ENCODE measurements around the gene SLC43A1.
"Not testable (repeated sequence)": the region's sequence is repeated elsewhere in the genome, so short reads cannot be mapped to it uniquely, and the experiment has no call there.

Gene SLC43A1

DNA sequence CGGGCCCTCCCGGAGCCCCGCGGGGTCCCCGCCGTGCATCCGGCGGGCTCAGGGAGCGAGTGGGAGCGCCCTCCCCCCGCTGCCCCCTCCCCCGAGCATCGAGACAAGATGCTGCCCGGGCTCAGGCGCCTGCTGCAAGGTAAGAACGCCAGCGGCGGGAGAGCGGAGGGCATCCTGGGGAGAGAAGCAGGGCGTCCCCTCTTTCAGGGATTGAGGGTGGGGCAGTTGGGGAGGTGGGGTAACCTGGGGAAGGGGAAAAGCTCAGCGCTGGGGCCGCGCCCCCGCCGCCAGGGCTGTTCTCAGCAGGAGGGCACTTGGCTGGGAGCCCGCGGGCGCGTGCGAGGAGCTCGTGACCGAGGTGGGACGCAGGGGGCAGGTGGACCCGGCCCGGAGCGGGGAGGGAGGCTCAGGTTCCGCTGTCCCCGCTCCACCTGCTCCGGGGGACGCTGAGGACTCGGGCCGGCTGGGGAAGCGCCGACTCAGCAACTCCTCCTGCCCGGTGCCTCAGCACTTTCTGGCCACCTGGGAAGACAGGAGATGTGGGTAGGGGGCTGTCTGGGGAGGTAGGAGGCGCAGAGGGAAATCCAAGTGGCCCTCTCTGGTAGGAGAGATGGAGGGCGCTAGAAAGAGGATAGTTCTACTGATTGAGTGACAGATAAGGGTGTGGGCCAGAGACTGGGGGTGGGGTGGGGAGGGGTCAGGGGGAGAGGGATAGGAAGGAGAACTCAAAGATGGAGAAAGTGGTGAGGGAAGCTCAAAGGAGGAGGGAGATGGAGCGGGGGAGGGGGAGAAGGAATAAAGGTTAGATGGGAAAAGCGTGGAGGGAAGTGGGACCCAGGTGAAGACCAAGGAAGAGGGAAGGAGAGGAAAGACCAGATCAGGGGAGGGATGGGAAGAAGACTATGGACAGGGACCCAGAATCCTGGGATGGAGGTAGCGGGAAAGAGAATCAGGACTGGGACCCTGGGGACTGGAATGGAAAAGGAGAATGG, 54.4 kb downstream of the SLC43A1 start:
- no peak for DNase-seq (ENCODE audit: low read depth)

- DNase-seq (ENCODE audit: low read depth) = no peak
Observed at GRCh38 chr11:57460022-57460757, 55.3 kb downstream of the SLC43A1 start, which contains the start of gene RTN4RL2. Gene RTN4RL2 (plus strand): TSS chr11:57460528. CDS start chr11:57460866, 338 bp downstream.

- DNase-seq (ENCODE audit: low read depth) = no peak
Observed at GRCh38 chr11:57459164-57460021, 56.1 kb downstream of the SLC43A1 start.

DNA sequence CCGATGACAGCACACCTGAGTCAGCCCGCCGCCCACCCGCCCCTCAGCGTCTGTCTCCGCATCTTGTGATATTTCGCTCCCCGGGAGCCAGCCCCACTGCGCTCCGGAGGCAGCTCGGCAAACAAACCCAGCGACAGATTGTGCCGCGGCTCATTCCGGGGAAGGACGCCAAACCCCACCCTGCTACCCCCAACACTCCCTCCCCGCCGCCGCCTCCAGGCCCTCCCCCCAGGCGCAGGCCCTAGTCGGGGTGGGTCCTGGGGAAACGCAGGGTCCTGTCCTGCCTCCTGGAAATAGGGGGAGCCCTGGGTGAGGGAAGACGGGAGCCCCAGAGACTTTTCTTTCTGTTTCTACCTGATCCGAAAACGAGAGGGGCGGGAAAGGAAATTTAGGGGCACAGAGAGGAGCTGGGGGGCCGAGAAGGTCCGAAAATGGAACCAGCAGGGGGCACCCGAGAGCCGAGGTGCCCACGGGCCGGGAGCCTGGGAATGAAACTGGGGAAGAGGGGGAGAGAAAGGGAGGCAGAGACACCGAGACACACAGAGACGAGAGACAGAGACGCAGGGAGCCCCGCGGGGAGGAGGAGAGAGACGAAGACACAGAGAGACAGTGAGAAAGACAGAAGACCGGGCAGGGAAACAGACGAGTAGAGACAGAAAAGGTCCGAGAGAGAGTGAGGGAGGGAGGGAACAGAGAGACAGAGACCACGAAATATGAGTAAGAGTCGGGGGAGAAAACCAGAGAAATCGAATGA, 56.9 kb downstream of the SLC43A1 start:
- no peak for DNase-seq (ENCODE audit: low read depth)

DNA sequence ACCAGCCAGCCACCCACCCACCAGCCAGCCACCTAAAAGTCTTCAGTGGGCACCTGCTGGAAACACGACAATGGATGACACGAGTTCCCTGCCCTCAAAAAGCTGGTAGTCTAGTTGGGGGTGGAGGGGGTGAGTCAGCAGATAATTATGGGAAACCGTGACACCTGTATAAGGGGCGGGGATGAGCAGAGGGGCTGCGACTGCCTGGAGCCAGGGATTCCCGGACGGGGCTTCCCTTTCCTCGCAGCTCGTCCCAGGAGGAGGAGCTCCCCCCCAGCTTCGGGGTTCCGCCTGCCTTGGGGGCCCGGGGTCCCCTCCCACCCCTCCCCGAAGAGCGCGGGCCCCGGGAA, 57.5 kb downstream of the SLC43A1 start:
- no peak for DNase-seq (ENCODE audit: low read depth)

- no peak for DNase-seq (ENCODE audit: low read depth)
Observed at GRCh38 chr11:57457643-57458023, 57.9 kb downstream of the SLC43A1 start.

DNA sequence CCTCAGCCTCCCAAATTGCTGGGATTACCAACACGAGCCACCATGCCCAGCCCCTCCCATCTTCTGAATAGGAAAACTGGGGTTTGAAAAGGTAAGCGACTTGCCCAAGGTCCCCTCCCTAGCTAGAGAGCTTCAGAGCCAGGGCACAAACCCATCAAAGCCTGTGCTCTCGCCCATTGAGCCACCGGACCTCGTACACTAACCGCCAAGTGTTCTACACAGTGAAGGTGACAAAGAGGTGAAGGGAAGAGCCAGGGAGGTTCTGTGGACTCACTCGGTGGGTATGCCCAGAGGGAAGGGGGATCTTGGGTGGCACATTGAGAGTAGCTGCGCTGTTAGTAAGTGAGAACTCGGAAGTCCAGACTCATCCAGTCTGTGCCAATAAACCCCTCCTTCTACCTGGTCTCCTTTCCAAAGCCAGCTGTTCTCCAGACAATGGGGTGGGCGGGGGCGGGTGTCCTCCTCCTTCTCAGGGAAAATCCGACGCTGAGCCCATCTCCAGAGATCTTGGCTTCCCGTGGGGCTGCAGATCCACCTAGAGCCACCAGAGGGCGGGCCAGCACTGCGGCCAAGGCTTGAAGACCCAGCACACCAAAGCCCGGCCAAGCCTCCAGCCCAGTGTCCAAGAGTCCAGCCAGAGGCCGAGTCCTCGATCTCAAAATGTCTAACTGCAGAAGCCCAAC, 58.4 kb downstream of the SLC43A1 start:
- DNase-seq (ENCODE audit: low read depth) = peak; percentile 58

DNA sequence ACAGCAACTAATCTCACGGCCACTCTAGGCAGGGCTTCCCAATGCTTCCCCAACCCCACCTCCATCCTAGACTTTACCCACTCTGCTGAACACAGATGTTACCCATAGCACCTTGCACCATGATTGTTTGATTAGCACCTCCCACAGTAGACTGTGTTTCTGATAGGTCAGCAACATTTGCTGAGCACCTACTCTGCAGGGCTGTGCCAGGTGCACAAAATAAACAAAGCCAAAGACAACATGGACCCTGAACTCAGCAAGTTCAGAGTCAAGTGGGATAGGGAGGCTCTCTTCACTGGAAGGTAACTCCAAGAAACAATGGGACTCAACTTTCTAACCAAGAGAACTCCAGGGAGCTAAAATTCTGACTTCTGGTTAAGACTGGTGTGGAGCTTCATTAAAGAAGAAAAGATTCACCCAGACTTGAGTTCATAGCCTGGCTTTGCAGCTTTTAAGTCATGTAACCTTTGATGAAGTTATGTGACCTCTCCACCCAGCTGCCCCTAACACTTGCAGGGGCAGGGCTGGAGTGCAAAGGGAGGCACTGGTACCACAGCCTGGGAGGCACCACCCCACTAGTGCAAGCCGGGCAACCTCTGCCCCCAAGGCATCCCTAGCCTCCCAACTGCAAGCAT, 61.8 kb downstream of the SLC43A1 start:
- DNase-seq (ENCODE audit: low read depth) = no peak

DNA sequence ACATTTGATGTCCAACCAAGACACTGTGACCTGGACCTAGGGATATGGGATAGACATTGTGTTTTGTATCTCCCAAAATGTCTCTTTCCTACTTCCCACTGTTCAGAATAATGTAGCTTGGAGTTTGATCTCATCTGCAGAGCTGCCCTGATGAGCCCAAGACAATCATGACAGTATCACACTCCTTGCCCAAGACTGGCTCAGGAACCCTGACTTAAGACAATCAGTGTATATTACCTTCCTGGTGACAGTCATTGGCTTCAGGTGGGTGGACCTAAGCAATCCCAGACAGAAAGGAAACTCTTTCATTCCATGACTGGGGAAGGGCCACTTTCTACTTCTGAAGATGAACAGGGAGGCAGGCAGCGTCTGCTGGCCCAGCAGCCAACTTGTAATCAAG, 69.4 kb downstream of the SLC43A1 start:
- DNase-seq (ENCODE audit: low read depth) = no peak

- not testable (repeated sequence) for DNase-seq (ENCODE audit: low read depth)
Observed at GRCh38 chr11:57445122-57445394, 70.4 kb downstream of the SLC43A1 start.

DNA sequence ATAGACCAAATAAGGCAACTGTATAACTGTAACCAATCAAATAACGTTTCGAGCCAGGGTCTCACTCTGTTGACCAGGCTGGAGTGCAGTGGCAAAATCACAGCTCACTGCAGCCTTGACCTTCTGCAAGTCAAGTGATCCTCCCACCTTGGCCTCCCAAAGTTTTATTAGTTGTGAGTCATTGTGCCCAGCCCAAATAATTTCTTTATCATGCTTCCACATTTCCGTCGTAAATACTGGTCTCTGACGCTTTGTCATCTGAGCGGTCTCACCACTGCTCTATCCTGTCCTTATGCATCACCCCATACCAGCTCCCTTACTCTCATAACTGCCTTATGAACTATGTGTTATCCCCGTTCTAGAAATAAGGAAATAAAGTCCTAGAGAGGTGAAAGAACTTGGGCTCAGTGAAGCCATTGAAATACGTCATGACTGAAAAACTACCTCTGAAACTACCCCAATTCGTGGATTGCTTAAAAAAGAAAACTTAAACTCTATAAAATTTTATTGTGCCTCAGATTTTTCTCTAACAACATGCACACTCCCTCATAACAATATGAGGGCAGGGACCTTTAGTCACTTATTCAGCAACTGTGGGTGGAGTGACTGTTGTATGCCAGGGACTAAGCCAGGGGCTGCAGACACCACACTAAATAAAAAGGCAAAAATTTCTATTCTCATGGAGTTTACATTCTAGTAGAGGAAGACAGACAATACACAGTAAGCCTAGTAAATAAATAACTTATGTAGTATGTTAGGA, 71.0 kb downstream of the SLC43A1 start:
- DNase-seq (ENCODE audit: low read depth) = no peak

GRCh38 chr11:57440744-57441414, 74.6 kb downstream of the SLC43A1 start:
- DNase-seq (ENCODE audit: low read depth) = no peak

DNA sequence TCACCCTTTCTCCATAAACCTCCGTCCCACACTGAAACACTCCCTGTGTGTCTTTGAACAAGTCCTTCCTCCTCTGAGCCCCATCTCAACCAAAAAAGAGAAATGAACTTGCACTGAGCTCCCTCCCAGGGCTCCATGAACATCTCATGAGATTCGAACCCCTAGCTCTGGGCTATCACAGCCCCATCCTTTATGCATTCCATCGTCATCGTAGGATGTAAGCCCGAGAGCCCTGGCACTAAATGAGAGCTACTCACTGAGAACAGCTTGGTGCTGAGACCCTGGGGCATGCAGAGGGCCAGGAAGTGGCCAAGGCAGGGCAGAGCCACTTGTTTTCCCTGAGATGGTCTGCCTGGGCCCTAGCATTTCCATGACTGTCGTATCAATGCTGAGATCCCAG, 75.7 kb downstream of the SLC43A1 start:
- DNase-seq (ENCODE audit: low read depth) = no peak

DNA sequence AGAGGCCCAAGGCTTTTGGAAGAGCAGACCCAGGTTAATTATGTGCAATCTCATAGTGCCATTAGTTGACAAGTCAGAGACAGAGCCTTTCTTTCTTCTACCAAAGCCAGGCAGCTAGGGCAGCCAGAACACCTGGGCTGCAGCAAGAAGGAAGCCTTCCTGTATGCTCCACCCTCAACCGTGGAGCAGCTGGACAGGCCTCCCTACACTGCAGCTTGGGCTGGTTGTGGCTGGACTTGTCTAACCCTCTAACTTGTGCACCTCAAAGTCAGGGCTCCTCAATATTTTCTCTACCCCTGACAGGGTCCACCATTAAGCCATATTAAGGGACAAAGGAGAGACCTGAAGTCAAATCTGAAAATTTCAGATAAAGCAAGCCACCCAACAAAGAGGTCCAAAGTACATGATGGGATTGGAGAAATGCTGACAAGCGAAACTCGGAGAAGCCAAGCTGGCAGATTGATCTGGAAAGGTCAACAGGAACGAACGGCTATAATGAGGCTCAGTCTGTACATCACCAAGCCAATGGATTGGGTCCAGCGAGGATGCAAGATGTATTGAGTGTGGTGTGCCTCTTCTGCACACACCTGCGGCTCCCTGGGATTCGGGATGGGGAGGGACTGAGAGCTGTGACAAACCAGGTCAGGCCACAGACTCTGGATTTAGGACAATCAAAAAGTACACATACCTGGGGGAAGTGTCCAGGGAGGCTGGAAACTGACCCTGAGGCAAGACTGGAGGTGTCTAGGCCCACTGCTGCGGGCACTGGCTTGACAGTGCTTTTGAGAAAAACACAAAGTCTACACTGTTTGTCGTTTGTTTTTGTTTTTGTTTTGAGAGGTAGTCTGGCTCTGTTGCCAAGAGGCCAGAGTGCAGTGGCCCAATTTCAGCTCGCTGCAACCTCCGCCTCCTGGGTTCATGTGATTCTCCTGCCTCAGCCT, 76.9 kb downstream of the SLC43A1 start:
- DNase-seq (ENCODE audit: low read depth) = no peak

- no peak for DNase-seq (ENCODE audit: low read depth)
Observed at GRCh38 chr11:57436031-57436430, 79.5 kb downstream of the SLC43A1 start.

DNA sequence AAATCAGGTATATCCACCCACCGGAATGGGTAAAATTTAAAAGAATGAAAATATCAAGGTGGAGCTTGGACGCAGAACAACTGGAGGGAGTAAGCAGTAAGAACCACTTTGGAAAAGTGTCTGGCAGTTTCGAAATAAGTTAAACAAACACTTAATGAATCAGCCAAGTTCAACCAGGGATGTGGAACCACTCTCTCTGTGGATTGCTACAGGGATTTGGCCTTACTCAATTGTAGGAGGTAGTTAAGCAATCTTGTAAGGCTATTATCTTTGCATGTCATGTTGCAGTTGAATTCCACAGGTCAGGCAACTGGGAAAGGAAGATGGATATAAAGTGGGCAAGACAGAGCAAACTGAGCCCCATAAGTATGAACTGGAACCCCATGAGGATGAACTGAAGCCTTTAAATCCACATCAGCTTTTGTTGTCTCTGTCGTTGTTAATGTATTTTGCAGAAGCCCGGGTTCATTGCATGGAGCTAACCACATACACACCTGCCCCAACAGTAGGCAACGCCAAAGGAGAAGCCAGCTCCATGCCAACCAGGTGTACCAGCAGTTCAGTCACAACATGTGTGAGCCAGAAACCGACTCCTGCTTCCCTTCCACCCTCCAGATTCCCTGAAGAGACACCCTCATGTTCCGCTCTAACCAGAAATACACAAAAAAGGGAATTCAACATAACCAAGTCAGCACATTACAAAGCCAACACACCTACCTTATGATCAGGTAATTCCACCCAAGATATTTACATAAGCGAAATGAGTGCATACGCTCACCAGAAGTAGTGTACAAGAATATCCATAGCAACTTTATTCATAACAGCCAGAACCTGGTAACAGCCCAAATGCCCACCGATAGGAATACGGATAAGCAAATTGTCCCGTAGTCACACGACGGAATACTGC, 80.6 kb downstream of the SLC43A1 start:
- DNase-seq (ENCODE audit: low read depth) = no peak

All from stimulated activated CD8-positive, alpha-beta memory T cell treated with anti-CD3 and anti-CD28 coated beads, Interleukin-12 subunit alpha, Interleukin-12 subunit beta, amount 100 ng/mL, for 1 hour (primary cell).